Right atrium auricular region (tissue), 2 donors: ENCODE data around the gene VILL. TPM values are rescaled to one million over a fixed set of nuclear protein-coding genes. Genes with fewer than 3 reads are reported as not detected.
A peak's percentile ranks its signal among the peaks of the same experiment; 100 is the strongest.

Experiments
- DNase-seq: peaks from one replicate; pipeline ENCODE4 v3.0.0-alpha.2; 2019; ENCODE audit warnings: low spot score
- H3K27ac ChIP-seq, 2 donors: fragments of 200-600 bp; sonication (generic); 1 replicate in 1 of 2; 2 replicates in 1 of 2; pipeline ENCODE4 v1.5.1; 2016 to 2019
- H3K27me3 ChIP-seq, 2 donors: fragments of 200-600 bp; sonication (generic); one replicate each; pipeline versions ENCODE4 v1.5.1 to v1.6.0; 2017 to 2019
- H3K36me3 ChIP-seq: fragments of 200-600 bp; sonication (generic); one replicate; pipeline ENCODE4 v1.5.1; 2016
- H3K4me1 ChIP-seq, 2 donors: fragments of 200-600 bp; sonication (generic); one replicate each; pipeline versions ENCODE4 v1.5.1 to v1.6.0; 2017 to 2019
- H3K4me3 ChIP-seq, 2 donors: fragments of 200-600 bp; sonication (generic); 1 replicate in 1 of 2; 2 replicates in 1 of 2; pipeline ENCODE4 v1.5.1; 2017 to 2019; ENCODE audit warnings: mild to moderate bottlenecking in 1 of 2, moderate library complexity in 1 of 2
- H3K9me3 ChIP-seq, 2 donors: fragments of 200-600 bp; sonication (generic); one replicate each; pipeline ENCODE4 v1.5.1; 2019
- CTCF ChIP-seq, 2 donors: fragments of 200-600 bp; sonication (generic); IDR thresholded peaks; one replicate each; pipeline ENCODE4 v1.5.1; 2019; ENCODE audit warnings: antibody characterized with exemption in 2 of 2
- total RNA-seq, 2 donors: library from RNA; depleted of rRNA; stranded (reverse); fragments of >200 nt; gene quantifications; one replicate each; pipeline ENCODE4 v1.1.0, GENCODE V29; 2016

Gene VILL
- total RNA-seq, 2 donors from 2014 or later: 4.2 to 12.2 TPM

- Histone ChIP-seq H3K27ac (no peak overlapping the region), H3K4me1 (peaks cover 0 to 26% of the 10 kb centered on the region in 2 donors), H3K36me3 (no peaks in the 10 kb centered on the region), H3K9me3 (no peaks in the 10 kb centered on the region), H3K4me3 (no peak overlapping the region), H3K27me3 (no peaks in the 10 kb centered on the region)
- no peak for DNase-seq
- TF ChIP-seq CTCF (IDR thresholded peaks at IDR 0.05): no peak
These were observed 26.4 kb upstream of the VILL start for GRCh38 chr3:37964146-37964545.

- no peak overlapping the region for H3K27ac ChIP-seq
- H3K4me1 ChIP-seq: peaks cover 0 to 32% of the 10 kb centered on the region in 2 donors
- H3K36me3 ChIP-seq: no peaks in the 10 kb centered on the region
- H3K9me3 ChIP-seq: no peaks in the 10 kb centered on the region
- no peaks in the 10 kb centered on the region for H3K27me3 ChIP-seq
- no peak overlapping the region for H3K4me3 ChIP-seq
- no peak for DNase-seq
- TF ChIP-seq CTCF (IDR thresholded peaks at IDR 0.05): no peak
These were observed 25.9 kb upstream of the VILL start for GRCh38 chr3:37964716-37965115.

GRCh38 chr3:37967260-37967881 lies 23.2 kb upstream of the VILL start:
- Histone ChIP-seq H3K4me3 (no peak overlapping the region), H3K36me3 (no peaks in the 10 kb centered on the region), H3K27me3 (no peaks in the 10 kb centered on the region), H3K27ac (no peak overlapping the region), H3K9me3 (no peaks in the 10 kb centered on the region), H3K4me1 (peaks cover 0 to 26% of the 10 kb centered on the region in 2 donors)
- peak; percentile 75 for DNase-seq
- TF ChIP-seq CTCF (IDR thresholded peaks at IDR 0.05): peak; percentile 74 to 88

- no peak for DNase-seq
- no peaks in the 10 kb centered on the region for H3K27me3 ChIP-seq
- H3K4me1 ChIP-seq: peaks cover 0 to 26% of the 10 kb centered on the region in 2 donors
- no peaks in the 10 kb centered on the region for H3K36me3 ChIP-seq
- no peak for TF ChIP-seq CTCF (IDR thresholded peaks at IDR 0.05)
- no peak overlapping the region for H3K4me3 ChIP-seq
- no peaks in the 10 kb centered on the region for H3K9me3 ChIP-seq
- peak overlapping the region in 1 of 2 donors; percentile 41 for H3K27ac ChIP-seq
These were observed 22.4 kb upstream of the VILL start for GRCh38 chr3:37968199-37968598.

GRCh38 chr3:37968813-37969595 lies 21.6 kb upstream of the VILL start:
- peak; percentile 75 for DNase-seq
- Histone ChIP-seq H3K27me3 (no peaks in the 10 kb centered on the region), H3K4me1 (peaks cover 0 to 26% of the 10 kb centered on the region in 2 donors), H3K9me3 (no peaks in the 10 kb centered on the region), H3K27ac (peak overlapping the region in 1 of 2 donors; percentile 41), H3K4me3 (no peak overlapping the region), H3K36me3 (no peaks in the 10 kb centered on the region)
- TF ChIP-seq CTCF (IDR thresholded peaks at IDR 0.05): no peak
